ENCODE measurements around the gene ABITRAM.
"Not testable (repeated sequence)": the region's sequence is repeated elsewhere in the genome, so short reads cannot be mapped to it uniquely, and the experiment has no call there.

ABITRAM gene, protein sequence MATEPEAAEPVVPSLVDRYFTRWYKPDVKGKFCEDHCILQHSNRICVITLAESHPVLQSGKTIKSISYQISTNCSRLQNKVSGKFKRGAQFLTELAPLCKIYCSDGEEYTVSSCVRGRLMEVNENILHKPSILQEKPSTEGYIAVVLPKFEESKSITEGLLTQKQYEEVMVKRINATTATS

GRCh38 chr9:108934323-108934893 is at the start of gene ABITRAM:
Gene ABITRAM (plus strand): TSS chr9:108934400. CDS start chr9:108934487, 87 bp downstream.
- peak; percentile 86 for DNase-seq (ENCODE audit: low spot score)

GRCh38 chr9:108884701-108885100 is 49.5 kb upstream of the ABITRAM start:
- DNase-seq (ENCODE audit: low spot score): no peak

DNA sequence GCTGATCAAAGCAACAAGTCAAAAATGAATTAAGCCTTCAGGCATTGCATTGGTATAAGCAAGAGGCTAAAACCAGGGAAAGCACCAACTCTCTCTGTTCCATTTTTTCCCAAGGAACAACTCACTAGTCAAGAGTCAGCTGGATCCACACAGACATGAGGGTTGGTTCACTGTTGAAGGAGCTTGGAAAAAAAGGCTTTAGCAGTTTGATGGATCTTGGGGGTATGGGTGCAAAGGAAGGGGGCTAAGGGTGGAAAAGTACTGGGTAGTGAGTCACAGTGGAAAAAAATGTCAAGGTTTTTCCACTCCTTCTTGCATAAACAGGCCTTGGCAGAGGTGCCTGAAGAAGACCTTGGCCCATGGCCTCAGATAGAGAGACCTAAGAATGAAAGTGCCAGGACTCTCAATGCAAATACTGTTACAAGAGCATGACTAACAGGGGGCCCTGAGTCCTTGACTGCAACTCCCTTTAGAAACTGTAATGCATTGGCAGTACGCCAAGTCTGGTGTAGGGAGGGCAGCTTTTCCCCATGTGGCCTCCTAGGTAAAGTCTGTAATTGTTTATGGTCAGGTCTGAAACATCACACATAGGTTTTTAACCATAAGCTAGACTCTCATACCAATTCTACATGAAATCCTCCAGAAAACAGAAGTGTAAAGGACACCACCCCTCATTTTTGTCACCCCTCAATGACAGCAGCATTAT is 48.4 kb upstream of the ABITRAM start:
- no peak for DNase-seq (ENCODE audit: low spot score)

GRCh38 chr9:108886594-108887271 is 47.5 kb upstream of the ABITRAM start:
- DNase-seq (ENCODE audit: low spot score): not testable (repeated sequence)

GRCh38 chr9:108889649-108890067 is 44.5 kb upstream of the ABITRAM start:
- DNase-seq (ENCODE audit: low spot score): no peak

GRCh38 chr9:108894225-108894997 is 39.8 kb upstream of the ABITRAM start:
- peak; percentile 25 for DNase-seq (ENCODE audit: low spot score)

GRCh38 chr9:108897324-108898096 is 36.7 kb upstream of the ABITRAM start:
- DNase-seq (ENCODE audit: low spot score): no peak

- not testable (repeated sequence) for DNase-seq (ENCODE audit: low spot score)
Measured at GRCh38 chr9:108899023-108899695, 35.0 kb upstream of the ABITRAM start.

GRCh38 chr9:108900176-108900575 is 34.0 kb upstream of the ABITRAM start:
- DNase-seq (ENCODE audit: low spot score): no peak

DNA sequence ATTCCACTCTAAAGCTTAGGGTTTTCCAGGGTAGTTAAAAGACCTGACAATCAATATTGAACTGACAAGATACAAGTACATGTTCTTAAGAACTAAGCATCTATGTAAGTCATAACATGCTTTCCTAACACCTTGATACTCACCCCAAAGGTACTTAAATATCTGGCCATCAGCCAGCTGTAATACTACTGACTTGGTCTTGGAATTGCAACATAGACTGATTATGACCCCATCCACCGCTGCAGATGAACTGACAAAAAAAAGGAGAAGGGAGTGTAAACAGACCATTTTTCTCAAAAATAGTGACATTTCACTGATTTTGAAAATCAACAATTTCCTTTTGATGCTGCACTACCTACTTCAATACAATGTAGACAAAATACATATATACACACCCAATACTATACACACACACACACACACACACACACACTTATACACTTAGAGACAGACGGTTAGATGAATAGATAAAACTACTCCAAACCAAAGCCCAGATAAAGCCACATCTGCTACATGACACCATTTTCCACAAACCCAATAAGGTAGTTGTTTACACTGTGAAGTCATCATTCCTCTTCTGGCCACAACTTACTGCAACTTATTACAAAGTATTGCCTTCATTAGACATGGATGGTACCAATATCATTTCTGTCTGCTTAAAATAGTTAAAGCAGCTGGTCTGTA is 30.6 kb upstream of the ABITRAM start:
- DNase-seq (ENCODE audit: low spot score): no peak

DNA sequence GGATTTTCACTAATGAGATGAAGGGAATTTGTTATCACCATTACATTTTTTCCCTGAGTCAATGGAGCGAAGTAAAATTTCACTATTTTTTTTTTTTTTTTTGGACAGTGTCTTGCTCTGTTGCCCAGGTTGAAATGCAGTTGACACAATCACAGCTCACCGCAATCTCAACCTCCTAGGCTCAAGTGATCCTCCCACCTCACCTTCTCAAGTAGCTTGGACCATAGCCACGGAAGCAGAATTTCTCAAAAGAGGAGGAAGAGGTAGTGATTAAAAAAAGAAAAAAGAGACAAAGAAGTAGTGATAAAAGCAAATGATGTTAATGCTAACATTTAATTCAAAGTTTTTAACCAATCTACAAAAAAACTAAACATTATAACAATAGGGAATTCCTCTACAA is 30.0 kb upstream of the ABITRAM start:
- no peak for DNase-seq (ENCODE audit: low spot score)

- no peak for DNase-seq (ENCODE audit: low spot score)
Measured at GRCh38 chr9:108905494-108905893, 28.7 kb upstream of the ABITRAM start.

- no peak for DNase-seq (ENCODE audit: low spot score)
Measured at GRCh38 chr9:108910402-108910801, 23.8 kb upstream of the ABITRAM start.

DNA sequence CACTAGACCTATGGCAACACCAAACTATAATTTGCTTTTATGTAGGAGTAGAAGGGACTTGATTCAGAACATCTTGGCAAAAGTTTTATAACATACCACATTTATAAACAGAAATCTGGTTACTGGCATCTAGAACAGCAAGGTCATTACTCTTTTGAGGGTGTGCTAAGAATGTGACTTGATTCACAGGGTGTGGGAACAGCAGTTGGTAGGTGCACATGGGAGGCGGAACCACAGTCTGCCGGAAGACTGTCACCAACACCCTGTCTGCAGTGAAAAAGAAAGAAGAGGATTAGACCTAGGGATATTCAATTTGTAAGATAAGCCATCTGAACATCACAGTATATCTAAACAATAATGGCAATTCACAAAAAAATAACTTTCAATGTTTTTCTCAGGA is 23.3 kb upstream of the ABITRAM start:
- DNase-seq (ENCODE audit: low spot score): no peak

- DNase-seq (ENCODE audit: low spot score): no peak
Measured at GRCh38 chr9:108911820-108912219, 22.4 kb upstream of the ABITRAM start.

DNA sequence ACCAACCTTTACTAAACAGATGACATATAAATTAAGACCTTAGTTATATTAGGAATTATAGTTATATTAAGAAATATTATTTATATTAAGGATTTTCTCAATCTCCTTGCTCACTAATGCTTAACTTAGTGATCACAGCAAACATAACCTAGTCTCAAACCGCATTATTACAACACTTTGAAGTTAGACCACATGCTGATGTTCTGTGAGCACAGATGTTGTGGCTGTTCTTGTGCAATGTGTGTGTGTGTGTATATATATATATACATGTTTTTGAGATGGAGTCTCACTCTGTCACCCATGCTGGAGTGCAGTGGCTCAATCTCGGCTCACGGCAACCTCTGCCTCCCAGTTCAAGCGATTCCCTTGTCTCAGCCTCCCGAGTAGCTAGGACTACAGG is 20.8 kb upstream of the ABITRAM start:
- DNase-seq (ENCODE audit: low spot score): no peak

DNA sequence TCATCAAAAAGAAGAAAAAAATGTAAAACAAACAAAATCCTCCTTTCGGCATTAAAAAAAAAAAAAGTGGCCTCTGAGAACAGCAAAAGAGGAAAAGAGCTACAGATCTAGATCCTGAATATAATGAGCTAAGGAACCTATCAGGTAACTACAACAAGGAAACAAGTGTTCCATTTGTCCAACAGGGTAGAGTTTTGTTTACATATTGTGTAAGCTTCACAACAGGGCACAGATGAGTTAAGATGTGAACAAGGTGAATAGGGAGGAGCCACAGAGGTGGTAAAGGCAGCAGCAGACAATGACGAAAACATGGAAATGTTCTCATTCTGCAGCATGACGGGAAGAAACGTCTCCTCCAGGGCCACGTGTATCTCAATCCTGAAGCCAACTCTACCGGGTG is 14.7 kb upstream of the ABITRAM start:
- no peak for DNase-seq (ENCODE audit: low spot score)

GRCh38 chr9:108920401-108920800 is 13.8 kb upstream of the ABITRAM start:
- DNase-seq (ENCODE audit: low spot score): not testable (repeated sequence)

DNA sequence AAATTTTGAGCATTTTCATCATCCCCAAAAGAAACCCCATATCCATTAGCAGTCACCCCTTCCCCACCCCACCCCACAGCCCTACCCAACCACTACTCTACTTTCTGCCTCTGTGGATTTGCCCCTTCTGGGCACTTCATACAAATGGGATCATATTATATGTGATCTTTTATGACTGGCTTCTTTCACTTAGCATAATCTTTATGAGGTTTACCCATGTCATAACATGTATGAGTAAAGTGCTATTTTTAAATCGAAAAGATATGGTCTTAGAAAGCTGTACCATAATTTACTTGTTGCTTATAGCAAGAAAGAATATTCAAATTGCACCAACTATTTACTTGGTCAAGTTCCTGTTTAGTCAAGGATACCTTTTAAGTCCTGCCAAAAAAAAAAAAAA is 13.0 kb upstream of the ABITRAM start:
- DNase-seq (ENCODE audit: low spot score): no peak

GRCh38 chr9:108924466-108924865 is 9.7 kb upstream of the ABITRAM start:
- DNase-seq (ENCODE audit: low spot score): no peak
